Body of pancreas (tissue), 4 donors: ENCODE data around the gene ACTN4. TPM values are rescaled to one million over a fixed set of nuclear protein-coding genes. Genes with fewer than 3 reads are reported as not detected.
"Not testable (repeated sequence)": the region's sequence is repeated elsewhere in the genome, so short reads cannot be mapped to it uniquely, and the experiment has no call there.

ENCODE experiments used
- ATAC-seq: fragments of 150-250 bp; one replicate; pipeline ENCODE4 v1.9.1; 2016
- DNase-seq, 4 donors: peaks; one replicate each; pipeline ENCODE4 v3.0.0-alpha.2; 2019
- H3K27ac ChIP-seq, 4 donors: fragments of 200-600 bp; sonication (generic); 1 replicate in 3 of 4; 2 replicates in 1 of 4; pipeline versions ENCODE4 v1.5.1 to v1.6.1; 2016 to 2019; ENCODE audit warnings: mild to moderate bottlenecking in 1 of 4, mixed read lengths in 1 of 4, moderate library complexity in 1 of 4
- H3K27me3 ChIP-seq, 2 donors: fragments of 200-600 bp; sonication (generic); one replicate each; pipeline ENCODE4 v1.6.0; 2016; ENCODE audit warnings: mild to moderate bottlenecking in 1 of 2
- H3K36me3 ChIP-seq, 2 donors: fragments of 200-600 bp; sonication (generic); replicated peaks in 1 of 2; 2 replicates each; pipeline ENCODE4 v1.5.1; 2016; ENCODE audit warnings: low read depth in 2 of 2; ENCODE audit not compliant: insufficient read depth in 1 of 2
- H3K4me1 ChIP-seq: fragments of 200-600 bp; sonication (generic); one replicate; pipeline ENCODE4 v1.6.0; 2016
- H3K4me3 ChIP-seq, 2 donors: fragments of 200-600 bp; sonication (generic); 1 replicate in 1 of 2; 2 replicates in 1 of 2; pipeline ENCODE4 v1.5.1; 2016 to 2019
- H3K9me3 ChIP-seq, 3 donors: fragments of 200-600 bp; sonication (generic); 1 replicate in 2 of 3; 2 replicates in 1 of 3; pipeline ENCODE4 v1.5.1; 2016
- POLR2A ChIP-seq, 3 donors: fragments of 450-650 bp; IDR thresholded peaks; one replicate each; pipeline ENCODE4 v1.6.1; 2016; ENCODE audit warnings: antibody characterized with exemption in 3 of 3, mild to moderate bottlenecking in 2 of 3
- WGBS, 2 donors: methylation state at CpG; one replicate each; pipeline ENCODE4 v1.1.5; 2017; 5-methylcytosine and 5-hydroxymethylcytosine counted together
- intact Hi-C: fragments of 100-400 bp; cut with DNase I; formaldehyde crosslinking; loops from one replicate; pipeline ENCODE4 v1.15.1; 2023
- total RNA-seq, 2 donors: library from RNA; depleted of rRNA; stranded (reverse); fragments of >200 nt; gene quantifications; one replicate each; pipeline ENCODE4 v1.1.0, GENCODE V29; 2016
- TF ChIP-seq, protein P1 (sequence below), 7 experiments: fragments of 450-650 bp in 4 of 7; fragments of 200-600 bp in 3 of 7; sonication (generic) in 3 of 7; IDR thresholded peaks; one replicate each; pipeline ENCODE4 v1.5.1; 2016 to 2019; ENCODE audit warnings: antibody characterized with exemption in 7 of 7

ACTN4 gene
- total RNA-seq, 2 donors from 2014 or later, result 143 to 148 TPM

DNA sequence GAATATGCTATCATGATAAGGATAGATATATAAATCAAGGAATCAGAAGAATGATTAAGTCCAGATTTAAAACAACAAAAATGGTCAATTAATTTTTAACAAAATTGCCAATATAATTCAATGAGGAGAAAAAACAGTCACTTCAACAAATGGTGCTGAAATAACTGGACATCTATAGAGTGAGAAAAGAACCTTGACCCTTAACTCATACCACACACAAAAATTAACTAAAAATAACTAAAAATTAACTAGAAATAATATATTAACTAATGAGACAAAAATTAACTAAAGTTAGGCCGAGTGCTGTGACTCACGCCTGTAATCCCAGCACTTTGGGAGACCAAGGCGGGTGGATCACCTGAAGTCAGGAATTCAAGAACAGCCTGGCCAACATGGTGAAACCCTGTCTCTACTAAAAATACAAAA is 116.4 kb downstream of the ACTN4 start:
- Histone ChIP-seq H3K4me3 (no peak overlapping the region), H3K4me1 (peaks cover 5% of the 10 kb centered on the region), H3K36me3 (no peaks in the 10 kb centered on the region), H3K27ac (peak overlapping the region in 3 of 4 donors; percentile 6 to 74 (median 50)), H3K9me3 (no peaks in the 10 kb centered on the region), H3K27me3 (no peaks in the 10 kb centered on the region)
- intact Hi-C loops, result no loop called here
- DNase-seq (peak in 3 of 4 donors; percentile 20 to 48 (median 28)), ATAC-seq (peak; percentile 75)
- TF ChIP-seq, protein P1, sequence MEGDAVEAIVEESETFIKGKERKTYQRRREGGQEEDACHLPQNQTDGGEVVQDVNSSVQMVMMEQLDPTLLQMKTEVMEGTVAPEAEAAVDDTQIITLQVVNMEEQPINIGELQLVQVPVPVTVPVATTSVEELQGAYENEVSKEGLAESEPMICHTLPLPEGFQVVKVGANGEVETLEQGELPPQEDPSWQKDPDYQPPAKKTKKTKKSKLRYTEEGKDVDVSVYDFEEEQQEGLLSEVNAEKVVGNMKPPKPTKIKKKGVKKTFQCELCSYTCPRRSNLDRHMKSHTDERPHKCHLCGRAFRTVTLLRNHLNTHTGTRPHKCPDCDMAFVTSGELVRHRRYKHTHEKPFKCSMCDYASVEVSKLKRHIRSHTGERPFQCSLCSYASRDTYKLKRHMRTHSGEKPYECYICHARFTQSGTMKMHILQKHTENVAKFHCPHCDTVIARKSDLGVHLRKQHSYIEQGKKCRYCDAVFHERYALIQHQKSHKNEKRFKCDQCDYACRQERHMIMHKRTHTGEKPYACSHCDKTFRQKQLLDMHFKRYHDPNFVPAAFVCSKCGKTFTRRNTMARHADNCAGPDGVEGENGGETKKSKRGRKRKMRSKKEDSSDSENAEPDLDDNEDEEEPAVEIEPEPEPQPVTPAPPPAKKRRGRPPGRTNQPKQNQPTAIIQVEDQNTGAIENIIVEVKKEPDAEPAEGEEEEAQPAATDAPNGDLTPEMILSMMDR (IDR thresholded peaks at IDR 0.05), result no peak
- peak in 1 of 3 donors; percentile 47 for TF ChIP-seq POLR2A (IDR thresholded peaks at IDR 0.05)
- WGBS, 2 donors, result 69 to 71% methylated on average over 3 of the region's 3 CpGs

DNA sequence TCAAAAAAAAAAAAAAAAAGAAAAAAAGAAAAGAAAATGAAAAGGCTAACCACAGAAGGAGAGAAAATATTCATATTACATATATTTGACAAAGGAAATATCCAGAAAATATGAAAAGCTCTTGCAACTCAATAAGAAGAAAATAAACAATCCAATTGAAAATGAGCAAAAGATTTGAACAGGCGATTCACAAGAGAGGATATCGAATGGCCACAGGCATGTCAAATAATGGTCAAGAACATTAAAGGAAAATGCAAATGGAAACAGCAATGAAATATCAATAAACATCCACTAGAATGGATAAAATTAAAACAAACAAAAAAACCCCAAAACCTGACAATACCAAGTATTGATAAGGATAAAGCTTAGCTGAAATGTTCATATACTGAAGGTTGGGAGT is 117.8 kb downstream of the ACTN4 start:
- Histone ChIP-seq H3K27me3 (no peaks in the 10 kb centered on the region), H3K4me1 (peaks cover 9% of the 10 kb centered on the region), H3K4me3 (no peak overlapping the region), H3K27ac (no peak overlapping the region), H3K9me3 (no peaks in the 10 kb centered on the region), H3K36me3 (no peaks in the 10 kb centered on the region)
- TF ChIP-seq, protein P1 (IDR thresholded peaks at IDR 0.05), result no peak
- no peak for TF ChIP-seq POLR2A (IDR thresholded peaks at IDR 0.05)
- intact Hi-C loops, result no loop called here
- DNase-seq (no peak), ATAC-seq (no peak)
- WGBS, 2 donors, result 89 to 99% methylated on average over 2 of the region's 2 CpGs

DNA sequence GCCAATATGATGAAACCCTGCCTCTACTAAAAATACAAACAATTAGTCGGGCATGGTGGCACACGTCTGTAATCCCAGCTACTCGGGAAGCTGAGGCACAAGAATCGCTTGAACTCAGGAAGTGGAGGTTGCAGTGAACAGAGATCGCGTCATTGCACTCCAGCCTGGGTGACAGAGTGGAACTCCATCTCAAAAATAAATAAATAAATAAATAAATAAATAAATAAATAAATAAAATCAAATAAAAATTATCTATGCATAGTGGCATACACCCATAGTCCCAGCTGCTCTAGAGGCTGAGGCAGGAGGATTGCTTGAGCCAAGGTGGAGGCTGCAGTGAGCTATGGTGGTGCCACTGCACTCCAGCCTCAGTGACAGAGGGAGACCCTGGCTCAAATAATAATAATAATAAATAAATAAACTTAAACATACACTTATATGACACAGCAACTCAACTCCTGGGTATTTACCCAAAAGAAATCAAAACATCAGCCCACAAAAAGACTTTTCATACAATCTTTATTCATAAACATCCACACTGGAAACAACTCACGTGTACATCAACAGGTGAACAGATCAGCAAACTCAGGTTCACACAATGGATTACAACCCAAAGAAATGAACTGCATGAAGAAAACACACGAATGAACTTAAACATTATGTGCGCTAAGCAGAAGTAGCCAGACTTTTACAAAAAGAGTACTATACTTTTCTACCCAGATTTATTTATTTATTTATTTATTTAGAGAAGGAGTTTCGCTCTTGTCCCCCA is 119.0 kb downstream of the ACTN4 start:
- DNase-seq (no peak), ATAC-seq (no peak)
- intact Hi-C loops, result no loop called here
- Histone ChIP-seq H3K36me3 (no peaks in the 10 kb centered on the region), H3K27me3 (no peaks in the 10 kb centered on the region), H3K27ac (no peak overlapping the region), H3K4me1 (peaks cover 9% of the 10 kb centered on the region), H3K9me3 (no peaks in the 10 kb centered on the region), H3K4me3 (no peak overlapping the region)
- TF ChIP-seq, protein P1 (IDR thresholded peaks at IDR 0.05), result no peak
- no peak for TF ChIP-seq POLR2A (IDR thresholded peaks at IDR 0.05)
- WGBS, 2 donors, result 80 to 83% methylated on average over 10 of the region's 10 CpGs

DNA sequence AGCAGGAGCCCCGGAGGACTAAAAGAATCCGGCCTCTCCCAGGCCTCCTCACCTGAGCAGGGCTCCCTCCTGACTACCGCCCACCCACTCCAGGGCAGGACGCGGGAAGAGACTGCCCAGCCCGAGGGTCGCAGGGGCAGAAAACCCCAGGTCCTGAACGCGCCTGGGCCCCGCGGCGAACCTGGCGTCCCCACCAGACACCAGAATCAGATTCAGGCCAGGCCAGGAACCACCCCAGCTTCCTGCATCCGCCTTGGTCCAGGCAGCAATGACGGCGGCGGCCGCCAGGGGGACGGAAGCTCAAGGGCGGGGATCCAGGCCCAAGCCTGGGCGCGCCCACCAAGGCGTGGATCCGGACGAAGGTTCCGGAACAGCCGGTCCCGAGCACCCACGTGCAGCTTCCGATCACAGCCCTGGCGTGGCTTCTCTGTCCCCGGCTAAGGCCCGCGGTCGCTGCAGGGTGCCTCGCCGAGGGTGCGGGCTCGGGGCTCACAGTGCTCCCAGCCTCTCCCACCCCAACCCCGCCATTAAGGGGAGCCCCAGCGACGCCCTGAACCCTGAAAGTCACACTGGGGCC is 122.3 kb downstream of the ACTN4 start:
- peak in 1 of 3 donors; percentile 27 for TF ChIP-seq POLR2A (IDR thresholded peaks at IDR 0.05)
- TF ChIP-seq, protein P1 (IDR thresholded peaks at IDR 0.05), result peak in 6 of 7 experiments; percentile 47 to 87 (median 74)
- DNase-seq (peak; percentile 62 to 84 (median 81)), ATAC-seq (peak; percentile 67)
- Histone ChIP-seq H3K27me3 (no peaks in the 10 kb centered on the region), H3K36me3 (no peaks in the 10 kb centered on the region), H3K27ac (peak overlapping the region in 1 of 4 donors; percentile 46), H3K4me3 (no peak overlapping the region), H3K4me1 (peaks cover 4% of the 10 kb centered on the region), H3K9me3 (no peaks in the 10 kb centered on the region)
- WGBS, 2 donors, result 26 to 67% methylated on average over 7 to 42 of the region's 42 CpGs
- intact Hi-C loops, result no loop called here

DNA sequence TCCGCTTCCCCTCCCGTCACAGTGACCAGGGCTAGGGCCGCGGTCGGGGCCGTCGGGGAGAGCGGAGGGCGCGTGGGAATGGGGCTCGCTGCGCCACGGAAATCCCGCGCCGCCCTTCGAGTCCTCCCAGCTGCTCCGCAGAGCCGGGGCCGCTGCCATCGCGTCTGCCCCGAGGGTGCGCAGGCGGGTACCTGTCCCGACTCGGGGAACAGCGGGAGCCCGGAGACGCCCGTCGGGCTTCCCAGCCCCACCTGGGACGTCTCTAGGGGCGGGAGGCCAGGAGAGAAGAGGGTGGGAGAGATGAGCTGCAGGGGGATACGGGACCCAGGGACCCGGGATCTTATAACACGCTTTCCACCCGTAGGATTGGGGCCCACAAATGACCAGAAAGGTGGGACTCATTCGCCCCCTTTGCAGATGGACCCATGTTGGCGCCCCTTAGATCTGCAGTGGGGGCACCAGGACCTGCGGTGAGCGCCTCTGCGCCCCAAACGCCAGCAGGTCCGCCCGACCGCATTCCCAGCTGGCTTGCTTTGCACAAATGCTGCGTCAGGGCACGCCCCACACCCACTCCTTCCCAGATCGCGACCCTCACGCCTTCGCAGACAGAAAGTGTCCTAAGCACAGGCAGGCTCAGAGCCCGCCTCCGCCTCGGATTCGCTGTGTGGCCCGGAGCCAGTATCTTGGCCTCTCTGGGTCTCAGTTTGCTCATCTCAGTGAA is 122.9 kb downstream of the ACTN4 start:
- H3K4me1 ChIP-seq, H3K9me3 ChIP-seq, intact Hi-C loops, H3K27me3 ChIP-seq, H3K4me3 ChIP-seq, DNase-seq, H3K27ac ChIP-seq, H3K36me3 ChIP-seq: not testable (repeated sequence)
- peak; percentile 20 for ATAC-seq
- WGBS, 2 donors, result 20% methylated on average over 2 of the region's 58 CpGs; no CpG with 5 or more reads in 1 of the 2 donors

DNA sequence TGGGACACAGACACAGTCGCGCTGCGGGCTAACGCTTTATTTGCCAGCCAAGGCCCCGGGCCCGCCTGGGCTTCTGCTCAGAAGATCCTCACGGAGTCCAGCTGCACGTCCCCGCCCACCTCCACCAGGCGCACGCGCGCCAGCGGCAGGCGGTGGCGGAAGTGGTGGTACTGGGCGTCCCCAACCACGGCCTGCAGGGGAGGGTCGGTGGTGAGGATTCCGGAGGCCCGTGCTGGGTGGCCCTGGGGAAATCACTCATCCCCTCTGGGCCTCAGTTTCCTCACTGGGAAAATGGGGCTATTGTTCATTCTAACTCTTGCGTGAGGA is 123.5 kb downstream of the ACTN4 start:
- ATAC-seq, result peak; percentile 93
- 44% methylated on average over 1 of the region's 22 CpGs; no CpG with 5 or more reads in 1 of the 2 donors for WGBS, 2 donors
- H3K27ac ChIP-seq, H3K36me3 ChIP-seq, intact Hi-C loops, H3K9me3 ChIP-seq, H3K4me1 ChIP-seq, DNase-seq, H3K27me3 ChIP-seq, H3K4me3 ChIP-seq: not testable (repeated sequence)

DNA sequence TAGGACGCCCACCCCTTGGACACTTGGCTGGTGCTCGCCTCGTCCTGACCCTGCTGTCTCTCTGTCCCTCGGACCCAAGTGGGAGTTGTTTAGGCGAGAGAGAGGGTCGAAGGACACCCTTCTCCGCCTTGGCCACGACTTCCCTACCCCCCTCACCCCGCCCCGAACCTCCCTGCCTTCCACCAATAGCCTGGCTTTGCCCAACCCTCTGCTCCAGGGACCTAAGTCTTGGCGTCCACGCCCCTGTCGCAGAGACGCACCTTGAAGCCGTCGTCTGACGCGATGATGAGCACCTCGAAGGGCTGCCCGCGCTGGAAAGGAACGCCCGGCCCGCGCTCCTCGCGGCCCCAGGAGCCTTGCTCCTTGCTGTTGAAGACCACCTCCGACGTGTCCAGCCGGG is 124.1 kb downstream of the ACTN4 start:
- DNase-seq, H3K4me1 ChIP-seq, H3K27ac ChIP-seq, intact Hi-C loops, ATAC-seq, H3K36me3 ChIP-seq, H3K27me3 ChIP-seq, H3K4me3 ChIP-seq, H3K9me3 ChIP-seq: not testable (repeated sequence)
- WGBS, 2 donors, result no CpG with 5 or more reads among the region's 30 CpGs
